ENCODE data around the gene CELA2B. TPM values are rescaled to one million over a fixed set of nuclear protein-coding genes. Genes with fewer than 3 reads are reported as not detected.
"Not testable (repeated sequence)": the region's sequence is repeated elsewhere in the genome, so short reads cannot be mapped to it uniquely, and the experiment has no call there.

The CELA2B gene
- polyA plus RNA-seq, 10 donors = 1.3 to 5.5 (median 3.1) TPM

DNA sequence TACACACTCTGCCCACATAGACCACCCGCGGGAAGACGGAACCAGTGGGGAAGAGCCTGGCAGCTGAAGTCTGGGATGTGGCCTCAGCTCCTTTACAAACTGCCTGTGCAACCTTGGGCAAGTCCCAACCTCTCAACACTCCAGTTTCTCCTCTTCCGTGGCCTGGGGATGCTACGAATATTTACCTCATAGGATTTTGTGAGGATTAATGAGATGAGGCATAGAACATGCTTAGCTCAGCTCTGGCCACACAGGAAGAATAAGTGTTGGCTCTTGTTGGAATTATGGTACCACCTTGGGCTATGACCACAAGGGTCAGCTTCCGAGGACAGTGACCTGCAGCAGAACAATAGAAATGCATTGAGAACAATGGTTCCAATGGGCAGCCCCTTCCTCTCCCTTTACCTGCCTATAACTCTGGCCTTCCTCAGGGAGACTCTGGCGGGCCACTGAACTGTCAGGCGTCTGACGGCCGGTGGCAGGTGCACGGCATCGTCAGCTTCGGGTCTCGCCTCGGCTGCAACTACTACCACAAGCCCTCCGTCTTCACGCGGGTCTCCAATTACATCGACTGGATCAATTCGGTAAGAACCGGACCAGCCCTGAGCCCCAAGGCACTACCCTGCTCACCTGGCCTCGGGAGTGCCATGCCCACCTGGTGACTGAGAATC is 8.8 kb upstream of the CELA2B start:
- not testable (repeated sequence) for DNase-seq

DNA sequence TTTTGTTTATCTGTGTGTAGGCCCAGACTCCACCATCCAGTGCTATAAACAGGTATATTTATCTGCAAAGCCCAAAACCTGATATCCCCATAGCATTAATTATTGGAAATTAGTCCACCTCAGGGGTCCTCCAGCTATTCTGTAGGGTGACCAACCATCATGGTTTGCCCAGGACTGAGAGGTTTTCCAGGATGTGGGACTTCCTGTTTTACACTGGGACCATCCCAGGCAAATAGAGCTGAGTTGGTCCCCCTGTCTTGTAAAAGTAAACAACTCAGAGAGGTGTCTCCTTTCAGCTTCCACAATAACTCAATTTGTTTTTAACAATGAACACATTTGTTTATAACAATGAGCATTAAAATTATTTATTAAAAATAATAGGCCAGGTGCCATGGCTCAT is 7.8 kb upstream of the CELA2B start:
- DNase-seq = no peak

DNA sequence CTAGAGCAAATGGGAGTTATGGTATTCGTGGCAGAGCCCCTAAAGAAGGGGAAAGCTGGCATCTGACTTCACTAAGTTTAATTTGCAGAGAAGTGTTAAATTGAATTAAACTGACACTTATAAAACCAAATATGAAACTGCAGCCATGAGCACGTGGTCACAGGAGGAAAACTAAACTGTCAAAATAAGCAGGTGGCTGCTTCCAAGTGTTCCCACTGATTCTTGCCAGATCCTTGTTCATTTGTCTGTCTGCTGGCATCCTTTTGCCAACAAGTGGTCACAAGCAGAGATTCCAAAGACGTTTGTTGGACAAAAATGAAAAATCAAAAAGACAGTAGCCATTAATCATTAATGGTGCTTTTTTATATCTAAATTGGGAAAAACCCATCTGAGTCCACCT is 6.5 kb upstream of the CELA2B start:
- no peak for DNase-seq

DNA sequence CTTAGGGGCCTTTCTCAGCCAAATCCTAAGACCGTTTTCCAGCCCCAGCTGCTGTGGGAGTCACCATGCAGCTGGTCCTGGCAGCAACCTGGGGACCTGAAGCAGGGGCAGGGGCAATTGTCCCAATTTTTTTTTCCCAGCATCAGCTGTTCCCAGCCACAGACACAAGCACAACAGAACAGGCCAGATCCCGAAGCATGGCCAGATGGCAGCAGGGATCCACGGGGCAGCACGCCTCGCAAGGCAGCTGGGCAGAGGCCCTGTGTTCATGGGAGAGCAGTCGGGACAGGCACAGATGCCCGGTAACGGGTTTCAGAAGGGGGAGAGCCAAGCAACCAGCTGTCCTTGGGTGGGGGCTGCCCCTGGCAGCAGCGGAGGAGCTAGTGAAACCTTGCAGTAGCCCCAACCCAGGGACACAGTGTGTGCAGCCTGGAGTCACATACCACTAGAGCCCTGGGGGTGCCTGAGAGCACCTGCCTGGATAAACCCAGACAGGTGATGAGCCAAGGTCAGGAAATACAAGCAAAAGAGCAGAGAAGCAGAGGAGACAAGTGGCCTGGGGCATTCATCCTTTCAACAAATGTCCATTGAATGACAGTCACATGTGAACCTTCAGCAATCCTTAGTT is 6.0 kb upstream of the CELA2B start:
- DNase-seq = peak; percentile 59 to 76 (median 62)

DNA sequence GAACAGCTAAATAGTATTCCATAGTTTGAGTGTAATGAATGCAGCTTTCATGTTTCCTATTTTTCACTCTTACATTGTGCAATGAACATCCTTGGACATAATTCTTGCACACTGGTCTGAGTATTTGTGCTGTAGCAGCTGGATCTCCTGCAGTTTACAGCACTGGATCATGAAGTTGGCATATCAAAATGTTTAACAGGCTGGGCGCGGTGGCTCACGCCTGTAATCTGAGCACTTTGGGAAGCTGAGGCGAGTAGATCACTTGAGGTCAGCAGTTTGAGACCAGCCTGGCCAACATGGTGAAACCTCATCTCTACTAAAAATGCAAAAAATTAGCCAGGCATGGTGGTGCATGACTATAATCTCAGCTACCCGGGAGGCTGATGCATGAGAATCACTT is 4.8 kb upstream of the CELA2B start:
- DNase-seq = not testable (repeated sequence)

DNA sequence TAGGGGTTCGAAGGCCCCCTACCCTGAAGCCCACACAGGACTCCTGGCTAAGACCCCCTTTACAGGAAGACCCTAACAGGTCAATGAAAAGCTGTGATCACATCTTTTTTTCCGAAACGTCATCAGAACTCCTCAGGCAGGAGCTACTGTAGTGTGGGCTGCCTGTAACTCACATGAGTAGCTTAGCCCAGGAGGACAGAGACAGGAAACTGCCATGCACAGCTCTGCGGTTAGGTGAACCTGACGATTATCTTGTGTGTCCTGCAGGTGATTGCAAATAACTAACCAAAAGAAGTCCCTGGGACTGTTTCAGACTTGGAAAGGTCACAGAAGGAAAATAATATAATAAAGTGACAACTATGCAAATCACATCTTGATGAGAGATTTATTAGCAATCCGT is 4.2 kb upstream of the CELA2B start:
- DNase-seq = not testable (repeated sequence)

DNA sequence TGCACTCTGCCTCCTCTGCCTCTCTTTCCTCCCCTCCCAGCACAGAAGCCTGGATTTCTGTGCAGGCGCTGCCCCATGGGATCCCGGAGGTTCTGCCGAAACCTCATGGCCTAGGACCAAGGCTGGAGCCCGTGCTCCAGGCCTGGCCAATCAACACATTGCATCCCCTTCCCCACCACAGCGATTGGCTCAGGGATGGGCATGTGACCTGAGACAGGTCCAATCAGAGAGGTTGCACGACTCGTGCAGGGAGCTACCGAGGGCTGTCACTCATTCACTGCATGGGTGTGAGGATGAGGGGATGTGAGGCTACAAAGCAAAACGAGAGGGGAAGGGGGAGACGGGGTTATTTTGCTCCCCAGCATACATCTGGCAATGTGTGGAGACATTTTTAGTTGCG is 3.3 kb upstream of the CELA2B start:
- DNase-seq = no peak

DNA sequence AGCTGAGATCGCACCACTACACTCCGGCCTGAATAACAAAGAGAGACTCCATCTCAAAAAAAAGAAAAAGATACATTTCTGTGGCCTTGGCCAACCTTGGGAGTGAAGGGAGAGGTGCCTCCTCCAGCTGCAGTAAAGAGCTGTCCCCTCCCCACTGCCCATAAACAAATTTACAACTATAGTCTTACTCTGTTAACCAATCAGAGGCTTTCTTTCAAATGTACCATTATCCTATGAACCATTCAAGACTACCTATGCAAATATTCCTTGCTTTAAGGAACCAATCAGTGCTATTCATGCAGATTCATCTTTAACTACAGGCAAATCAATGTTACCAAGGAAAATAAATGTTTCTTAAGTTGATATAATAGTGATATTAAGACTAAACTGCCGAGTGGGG is 1.0 kb downstream of the CELA2B start:
- DNase-seq = no peak

DNA sequence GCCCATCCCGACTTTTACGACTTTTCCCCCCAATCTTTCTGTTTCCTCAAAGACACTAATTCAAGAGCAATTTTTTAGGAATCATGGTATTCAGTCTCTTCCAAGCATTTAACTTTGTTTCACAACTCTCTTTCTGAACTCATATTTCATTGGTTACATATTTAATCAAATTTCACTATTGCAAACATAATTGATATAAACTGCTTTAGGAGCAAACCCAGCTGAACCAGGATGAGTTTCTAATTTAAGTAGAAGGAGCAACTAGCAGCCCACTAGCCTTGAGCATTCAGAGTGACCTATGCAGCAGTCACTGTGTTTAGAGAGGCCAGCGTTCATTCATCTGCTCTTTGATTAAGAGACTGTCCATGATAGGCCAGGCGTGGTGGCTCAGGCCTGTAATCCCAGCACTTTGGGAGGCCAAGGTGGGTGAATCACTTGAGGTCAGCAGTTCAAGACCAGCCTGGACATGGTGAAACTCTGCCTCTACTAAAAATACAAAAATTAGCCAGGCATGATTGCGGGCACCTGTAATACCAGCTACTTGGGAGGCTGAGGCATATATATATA is 1.8 kb downstream of the CELA2B start:
- DNase-seq = no peak

DNA sequence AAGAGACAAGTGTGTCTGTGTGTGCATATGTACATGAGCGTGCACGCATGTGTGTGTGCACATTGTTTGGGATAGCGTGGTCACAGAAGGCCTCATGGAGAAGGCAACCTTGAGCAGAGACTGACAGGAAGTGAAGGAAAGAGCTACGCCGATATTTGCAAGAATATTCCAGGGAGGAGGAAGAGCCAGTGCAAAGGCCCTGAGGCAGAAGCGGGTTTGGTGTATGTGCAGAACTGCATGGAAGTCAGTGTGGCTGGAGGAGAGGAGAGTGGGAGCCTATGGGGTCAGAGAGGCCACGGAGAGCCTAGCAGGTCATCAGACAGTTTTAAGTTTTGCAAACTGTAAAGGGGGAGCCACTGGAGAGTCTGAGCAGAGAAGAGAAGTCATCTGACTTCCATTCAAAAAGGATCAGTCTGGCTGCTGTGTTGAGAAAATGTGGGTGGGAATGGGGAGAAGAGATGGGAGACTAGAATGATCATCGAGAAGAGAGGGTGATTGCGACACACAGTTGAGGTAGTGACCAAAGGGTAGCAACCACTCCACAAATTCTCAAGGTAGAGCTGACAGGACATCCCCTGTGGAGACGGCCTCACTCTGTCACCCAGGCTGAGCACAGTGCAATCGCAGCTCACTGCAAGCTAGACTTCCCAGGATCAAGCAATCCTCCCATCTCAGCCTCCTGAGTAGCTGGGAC is 3.9 kb downstream of the CELA2B start:
- DNase-seq = no peak

DNA sequence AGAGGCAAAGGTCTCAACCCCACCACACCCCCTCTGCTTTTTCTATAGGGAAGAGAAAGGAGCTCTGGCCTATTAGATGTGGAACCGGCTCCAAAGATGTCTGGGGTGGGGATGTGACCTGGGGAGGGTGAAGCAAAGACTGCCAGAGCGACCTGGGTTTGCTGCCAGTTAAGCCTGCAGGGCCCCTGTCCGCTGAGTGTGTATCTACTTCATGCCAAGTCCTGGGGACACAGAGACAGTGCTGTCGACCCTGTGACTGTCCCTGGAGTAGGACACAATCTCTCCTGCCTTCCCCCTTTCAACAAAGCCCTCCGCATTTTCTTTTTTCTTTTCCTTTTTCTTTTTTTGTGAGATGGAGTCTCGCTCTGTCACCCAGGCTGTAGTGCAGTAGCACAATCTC is 6.6 kb downstream of the CELA2B start:
- DNase-seq = not testable (repeated sequence)

DNA sequence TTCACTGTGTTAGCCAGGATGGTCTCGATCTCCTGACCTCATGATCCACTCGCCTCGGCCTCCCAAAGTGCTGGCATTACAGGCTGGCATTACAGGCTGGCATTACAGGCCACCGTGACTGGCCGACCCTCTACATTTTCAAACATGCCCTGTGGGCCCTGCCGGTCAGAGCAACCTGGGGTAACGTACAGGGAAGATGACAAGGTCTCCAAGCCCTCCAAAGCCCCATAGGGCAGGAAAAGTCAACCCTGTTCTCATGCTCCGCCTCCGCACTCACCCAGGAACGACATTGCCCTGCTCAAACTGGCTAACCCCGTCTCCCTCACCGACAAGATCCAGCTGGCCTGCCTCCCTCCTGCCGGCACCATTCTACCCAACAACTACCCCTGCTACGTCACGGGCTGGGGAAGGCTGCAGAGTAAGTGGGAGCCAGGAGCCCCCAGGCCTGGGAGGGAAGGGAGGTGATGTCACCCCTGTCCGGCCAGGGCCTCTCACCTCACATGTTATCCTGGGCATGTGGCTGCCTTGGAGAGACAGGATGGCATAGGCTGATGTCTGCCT is 7.2 kb downstream of the CELA2B start:
- DNase-seq = not testable (repeated sequence)

DNA sequence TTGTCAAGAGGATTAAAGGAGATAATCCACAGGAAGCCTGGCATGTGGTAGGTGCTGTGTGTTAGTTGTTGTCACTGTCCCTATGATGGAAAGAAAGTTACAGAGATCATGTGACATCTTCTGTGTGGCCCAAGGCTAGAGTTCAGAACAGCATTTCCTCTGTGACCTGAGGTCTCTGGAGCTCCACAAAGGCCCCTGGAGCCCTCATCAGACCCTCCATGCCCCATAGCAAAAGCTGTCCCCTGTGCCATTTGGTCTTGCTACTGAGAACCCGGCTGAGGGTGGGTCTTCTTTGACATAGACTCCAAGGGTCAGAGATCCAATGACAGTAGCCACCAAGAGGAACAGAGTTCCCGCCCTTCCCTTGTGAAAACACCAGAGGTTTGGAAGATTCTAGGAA is 8.1 kb downstream of the CELA2B start:
- no peak for DNase-seq

DNA sequence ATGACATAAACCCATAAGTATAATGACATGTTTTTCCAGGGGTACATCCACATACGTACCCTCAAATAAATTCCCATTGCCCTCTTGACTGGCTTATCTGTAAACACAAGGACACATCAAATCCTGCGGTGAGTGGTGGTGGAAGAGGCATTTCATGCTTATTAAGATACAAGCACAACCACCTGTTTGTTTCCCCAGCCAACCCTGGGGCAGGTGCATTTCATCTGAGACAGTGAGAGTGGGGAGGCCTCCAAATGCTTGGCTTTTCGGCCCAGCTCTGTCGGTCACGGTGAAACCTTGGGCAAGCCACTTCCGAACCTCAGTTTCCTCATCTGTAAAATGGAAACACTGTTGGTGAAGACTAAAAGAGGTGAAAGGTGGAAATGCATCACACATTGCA is 8.5 kb downstream of the CELA2B start:
- not testable (repeated sequence) for DNase-seq

DNA sequence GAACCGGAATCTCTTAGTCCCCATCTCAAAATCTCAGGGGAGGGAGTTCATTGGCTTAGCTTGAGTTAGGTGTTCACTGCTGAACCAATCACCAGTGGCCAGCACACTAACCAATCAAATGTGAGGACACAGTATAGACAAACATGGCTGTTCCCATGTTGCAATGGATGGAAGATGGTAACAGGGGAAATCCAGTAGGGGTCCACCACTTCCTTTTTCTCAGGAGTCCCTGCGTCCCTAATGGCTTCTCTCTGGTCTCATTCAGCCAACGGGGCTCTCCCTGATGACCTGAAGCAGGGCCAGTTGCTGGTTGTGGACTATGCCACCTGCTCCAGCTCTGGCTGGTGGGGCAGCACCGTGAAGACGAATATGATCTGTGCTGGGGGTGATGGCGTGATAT is 9.7 kb downstream of the CELA2B start:
- no peak for DNase-seq

DNA sequence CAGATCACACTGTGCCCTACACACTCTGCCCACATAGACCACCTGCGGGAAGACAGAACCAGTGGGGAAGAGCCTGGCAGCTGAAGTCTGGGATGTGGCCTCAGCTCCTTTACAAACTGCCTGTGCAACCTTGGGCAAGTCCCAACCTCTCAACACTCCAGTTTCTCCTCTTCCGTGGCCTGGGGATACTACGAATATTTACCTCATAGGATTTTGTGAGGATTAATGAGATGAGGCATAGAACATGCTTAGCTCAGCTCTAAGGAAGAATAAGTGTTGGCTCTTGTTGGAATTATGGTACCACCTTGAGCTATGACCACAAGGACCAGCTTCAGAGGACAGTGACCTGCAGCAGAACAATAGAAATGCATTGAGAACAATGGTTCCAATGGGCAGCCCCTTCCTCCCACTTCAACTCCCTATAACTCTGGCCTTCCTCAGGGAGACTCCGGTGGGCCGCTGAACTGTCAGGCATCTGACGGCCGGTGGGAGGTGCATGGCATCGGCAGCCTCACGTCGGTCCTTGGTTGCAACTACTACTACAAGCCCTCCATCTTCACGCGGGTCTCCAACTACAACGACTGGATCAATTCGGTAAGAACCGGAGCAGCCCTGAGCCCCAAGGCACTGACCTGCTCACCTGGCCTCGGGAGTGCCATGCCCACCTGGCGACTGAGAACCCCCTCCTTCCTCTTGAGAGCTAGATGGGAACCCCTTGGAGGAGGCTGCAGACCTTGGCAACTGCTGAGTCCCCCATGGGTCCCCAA is 11.1 kb downstream of the CELA2B start:
- DNase-seq = not testable (repeated sequence)

DNA sequence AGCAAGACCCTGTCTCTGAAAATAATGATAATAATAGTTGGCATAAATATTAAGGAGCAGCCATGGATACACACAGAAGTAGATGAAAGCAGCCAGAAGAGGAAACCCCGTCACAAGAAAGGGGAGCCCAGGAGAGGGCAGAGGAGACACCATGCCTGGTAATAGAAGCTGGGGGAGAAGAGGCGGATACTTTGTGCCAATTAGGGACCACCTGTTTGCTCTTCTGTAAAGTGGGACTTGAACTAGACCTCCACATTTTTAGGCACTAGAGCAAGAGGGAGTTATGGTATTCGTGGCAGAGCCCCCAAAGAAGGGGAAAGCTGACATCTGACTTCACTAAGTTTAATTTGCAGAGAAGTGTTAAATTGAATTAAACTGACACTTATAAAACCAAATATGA is 12.5 kb downstream of the CELA2B start:
- no peak for DNase-seq

DNA sequence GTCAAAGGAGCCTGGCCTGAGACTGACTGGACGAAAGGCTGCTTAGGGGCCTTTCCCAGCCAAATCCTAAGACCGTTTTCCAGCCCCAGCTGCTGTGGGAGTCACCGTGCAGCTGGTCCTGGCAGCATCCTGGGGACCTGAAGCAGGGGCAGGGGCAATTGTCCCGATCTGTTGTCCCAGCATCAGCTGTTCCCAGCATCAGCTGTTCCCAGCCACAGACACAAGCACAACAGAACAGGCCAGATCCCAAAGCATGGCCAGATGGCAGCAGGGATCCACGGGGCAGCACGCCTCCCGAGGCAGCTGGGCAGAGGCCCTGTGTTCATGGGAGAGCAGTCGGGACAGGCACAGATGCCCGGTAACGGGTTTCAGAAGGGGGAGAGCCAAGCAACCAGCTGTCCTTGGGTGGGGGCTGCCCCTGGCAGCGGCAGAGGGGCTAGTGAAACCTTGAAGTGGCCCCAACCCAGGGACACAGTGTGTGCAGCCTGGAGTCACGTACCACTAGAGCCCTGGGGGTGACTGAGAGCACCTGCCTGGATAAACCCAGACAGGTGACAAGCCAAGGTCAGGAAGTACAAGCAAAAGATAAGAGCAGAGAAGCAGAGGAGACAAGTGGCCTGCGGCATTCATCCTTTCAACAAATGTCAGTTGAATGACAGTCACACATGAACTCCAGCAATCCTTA is 13.3 kb downstream of the CELA2B start:
- DNase-seq = peak; percentile 69 to 81 (median 69)

DNA sequence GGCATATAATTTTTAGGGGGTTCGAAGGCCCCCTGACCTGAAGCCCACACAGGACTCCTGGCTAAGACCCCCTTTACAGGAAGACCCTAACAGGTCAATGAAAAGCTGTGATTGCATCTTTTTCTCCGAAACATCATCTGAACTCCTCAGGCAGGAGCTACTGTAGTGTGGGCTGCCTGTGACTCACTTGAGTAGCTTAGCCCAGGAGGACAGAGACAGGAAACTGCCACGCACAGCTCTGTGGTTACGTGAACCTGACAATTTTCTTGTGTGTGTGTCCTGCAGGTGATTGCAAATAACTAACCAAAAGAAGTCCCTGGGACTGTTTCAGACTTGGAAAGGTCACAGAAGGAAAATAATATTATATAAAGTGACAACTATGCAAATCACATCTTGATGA is 15.1 kb downstream of the CELA2B start:
- DNase-seq = not testable (repeated sequence)

DNA sequence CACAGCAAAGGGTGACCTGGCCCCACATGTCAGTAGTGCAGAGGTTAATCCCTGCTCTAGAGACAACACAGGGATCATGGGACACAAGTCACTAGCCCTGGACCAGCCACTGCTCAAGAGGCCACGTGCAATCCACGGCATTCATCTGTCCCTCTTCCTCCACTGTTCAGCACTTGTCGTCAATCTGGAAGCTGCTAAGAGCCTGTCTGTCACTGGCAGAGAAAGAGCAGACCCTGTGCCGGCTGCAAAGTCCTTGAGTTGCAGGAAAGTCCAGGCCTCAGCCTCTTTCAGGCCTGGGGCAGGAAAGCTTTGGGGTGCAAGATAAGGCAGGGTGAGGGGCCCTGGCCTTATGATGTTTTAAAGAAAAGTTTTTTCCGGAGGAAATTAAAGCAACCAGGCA is 16.7 kb downstream of the CELA2B start:
- no peak for DNase-seq

DNA sequence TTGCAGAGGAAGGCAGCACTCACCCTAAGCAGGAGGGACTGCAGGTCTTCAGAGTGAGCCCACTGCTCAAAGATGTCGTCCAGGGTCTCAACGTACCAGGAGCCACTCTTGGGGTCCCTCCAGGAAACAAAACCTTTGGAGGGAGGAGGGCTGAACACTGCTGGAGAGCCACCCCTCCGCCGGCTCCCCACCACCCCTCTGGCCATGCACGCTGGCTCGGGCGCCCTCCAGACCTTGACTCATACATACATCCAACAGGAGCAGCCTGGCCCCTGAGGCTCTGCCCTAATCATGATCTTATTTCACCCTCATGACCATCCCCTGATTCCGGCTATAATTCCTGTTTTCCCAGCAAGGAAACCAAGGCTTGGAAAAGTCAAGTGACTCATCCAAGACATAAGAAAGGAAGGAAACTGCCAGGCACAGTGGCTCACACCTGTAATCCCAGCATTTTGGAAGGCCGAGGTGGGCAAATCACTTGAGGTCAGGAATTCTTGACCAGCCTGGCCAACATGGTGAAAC is 18.0 kb downstream of the CELA2B start:
- DNase-seq = no peak
